ENCODE measurements around the gene ZCCHC7.

DNA sequence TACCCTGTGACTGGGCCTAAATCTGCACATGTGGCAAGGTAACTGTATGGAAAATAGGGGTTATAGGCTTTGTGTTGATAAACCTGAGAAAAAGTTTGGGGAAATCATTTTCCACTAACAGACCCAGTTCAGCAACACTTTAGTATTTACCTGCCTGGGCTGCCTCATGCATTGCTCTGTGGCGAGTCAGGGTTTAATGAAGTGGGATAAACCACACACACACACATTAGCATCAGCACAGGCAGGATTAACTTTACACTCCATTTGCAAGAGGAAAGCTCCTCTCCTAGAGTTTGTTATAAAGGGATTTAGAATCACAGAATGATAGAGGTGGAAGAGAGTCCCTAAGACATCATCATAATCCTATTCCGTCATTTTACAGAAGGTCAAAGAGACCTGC is 20.0 kb upstream of the ZCCHC7 start:
- TF ChIP-seq, protein P1, sequence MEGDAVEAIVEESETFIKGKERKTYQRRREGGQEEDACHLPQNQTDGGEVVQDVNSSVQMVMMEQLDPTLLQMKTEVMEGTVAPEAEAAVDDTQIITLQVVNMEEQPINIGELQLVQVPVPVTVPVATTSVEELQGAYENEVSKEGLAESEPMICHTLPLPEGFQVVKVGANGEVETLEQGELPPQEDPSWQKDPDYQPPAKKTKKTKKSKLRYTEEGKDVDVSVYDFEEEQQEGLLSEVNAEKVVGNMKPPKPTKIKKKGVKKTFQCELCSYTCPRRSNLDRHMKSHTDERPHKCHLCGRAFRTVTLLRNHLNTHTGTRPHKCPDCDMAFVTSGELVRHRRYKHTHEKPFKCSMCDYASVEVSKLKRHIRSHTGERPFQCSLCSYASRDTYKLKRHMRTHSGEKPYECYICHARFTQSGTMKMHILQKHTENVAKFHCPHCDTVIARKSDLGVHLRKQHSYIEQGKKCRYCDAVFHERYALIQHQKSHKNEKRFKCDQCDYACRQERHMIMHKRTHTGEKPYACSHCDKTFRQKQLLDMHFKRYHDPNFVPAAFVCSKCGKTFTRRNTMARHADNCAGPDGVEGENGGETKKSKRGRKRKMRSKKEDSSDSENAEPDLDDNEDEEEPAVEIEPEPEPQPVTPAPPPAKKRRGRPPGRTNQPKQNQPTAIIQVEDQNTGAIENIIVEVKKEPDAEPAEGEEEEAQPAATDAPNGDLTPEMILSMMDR (conservative IDR thresholded peaks at IDR 0.05 in 1 of 2, IDR thresholded peaks at IDR 0.05 in 1 of 2; ENCODE audit: extremely low read depth in 1 of 2, insufficient read depth in 1 of 2, low read depth in 1 of 2, low read length in 2 of 2) = no peak
- no peak for TF ChIP-seq EZH2 (IDR thresholded peaks at IDR 0.05; ENCODE audit: borderline replicate concordance, low read length)

Measured in mammary epithelial cell (primary cell).